ENCODE results near the gene SEC14L2. TPM values are rescaled to one million over a fixed set of nuclear protein-coding genes. Genes with fewer than 3 reads are reported as not detected.

The SEC14L2 gene
- total and polyA plus RNA-seq, 2 of the 8 experiments (the other 6 are each of a cell fraction or from before 2014, with no cell fraction given) = 2.8 to 3.2 TPM

DNA sequence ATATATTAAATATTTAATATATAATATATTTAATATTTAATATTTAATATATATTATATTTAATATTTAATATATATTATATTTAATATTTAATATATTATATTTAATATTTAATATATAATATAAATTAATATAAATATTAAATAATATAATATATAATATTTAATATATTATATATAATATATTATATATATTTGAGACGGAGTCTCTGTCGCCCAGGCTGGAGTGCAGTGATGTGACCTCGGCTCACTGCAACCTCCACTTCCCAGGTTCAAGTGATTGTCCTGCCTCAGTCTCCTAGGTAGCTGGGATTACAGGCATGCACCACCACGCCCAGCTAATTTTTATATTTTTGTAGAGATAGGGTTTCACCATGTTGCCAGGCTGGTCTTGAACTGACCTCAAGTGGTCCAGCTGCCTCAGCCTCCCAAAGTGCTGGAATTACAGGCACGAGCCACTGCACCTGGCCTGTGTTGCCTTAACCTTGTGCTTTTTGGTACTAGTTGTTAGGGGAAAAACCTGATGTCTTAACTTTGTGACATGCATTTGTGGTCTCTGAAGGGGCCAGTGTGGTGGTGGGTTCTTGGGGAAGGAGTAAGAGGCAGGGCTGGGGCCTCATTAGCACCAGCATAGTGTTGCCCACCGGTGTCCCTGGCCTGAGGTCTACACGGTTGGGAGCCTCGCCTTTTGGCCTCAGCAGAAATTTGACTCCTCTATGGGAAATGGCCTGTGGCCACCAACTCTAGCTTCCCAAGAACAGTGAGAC lies 58.4 kb downstream of the SEC14L2 start:
- H3K4me2 ChIP-seq (ENCODE audit: insufficient read depth in 1 of 2, low read depth in 2 of 2, low read length in 2 of 2) = no peak overlapping the region
- CTCF ChIA-PET (ENCODE audit: partially characterized antibody) = interaction anchor here (0.6 to 5.8 kb wide), 6 partner anchors 10 to 758 kb away, joined by 3 to 56 read pairs (median 3); no protein-coding TSS in a partner anchor
- H2AK5ac ChIP-seq (ENCODE audit: low read depth, low read length) = no peak overlapping the region
- H3K18ac ChIP-seq (ENCODE audit: extremely low read depth, low read length) = no peak overlapping the region
- H3K27me3 ChIP-seq (replicated peaks in 1 of 4; ENCODE audit: control insufficient read depth in 3 of 4, extremely low read depth in 1 of 4, insufficient read depth in 3 of 4, low read length in 3 of 4) = no peaks in the 10 kb centered on the region
- no peak overlapping the region for H3K4me3 ChIP-seq (ENCODE audit: extremely low read depth in 1 of 4, insufficient read depth in 2 of 4, low read depth in 3 of 4, low read length in 4 of 4)
- no peaks in the 10 kb centered on the region for H3K79me2 ChIP-seq (ENCODE audit: control insufficient read depth in 1 of 2, insufficient read depth in 2 of 2, low read length in 2 of 2)
- no peak overlapping the region for H3K56ac ChIP-seq (replicated peaks; ENCODE audit: insufficient read length, low read depth, low read length)
- TF ChIP-seq POU5F1 (IDR thresholded peaks at IDR 0.05; ENCODE audit: low read depth, low read length) = no peak
- no peak for TF ChIP-seq MAX (IDR thresholded peaks at IDR 0.05)
- TF ChIP-seq EZH2 (IDR thresholded peaks at IDR 0.05; ENCODE audit: low read depth, low read length, severe bottlenecking) = no peak
- no peak for TF ChIP-seq NRF1 (IDR thresholded peaks at IDR 0.05; ENCODE audit: low read depth, low read length)
- TF ChIP-seq RAD21 (IDR thresholded peaks at IDR 0.05 in 1 of 2, conservative IDR thresholded peaks at IDR 0.05 in 1 of 2; ENCODE audit: low read depth in 2 of 2, low read length in 2 of 2) = no peak
- no peak for DNase-seq (ENCODE audit: low read depth in 1 of 2, low spot score in 2 of 2)
- H4K20me1 ChIP-seq (replicated peaks in 1 of 2; ENCODE audit: control insufficient read depth in 1 of 2, insufficient read depth in 2 of 2, low read length in 2 of 2) = no peaks in the 10 kb centered on the region
- no peak overlapping the region for H2BK20ac ChIP-seq (ENCODE audit: low read length)
- no peak overlapping the region for H2BK12ac ChIP-seq (ENCODE audit: low read depth, low read length)
- no peak overlapping the region for H4K8ac ChIP-seq (ENCODE audit: extremely low read depth, insufficient read depth, low read length)
- no peak overlapping the region for H3K14ac ChIP-seq (ENCODE audit: insufficient read length)
- H3K23me2 ChIP-seq (ENCODE audit: low read depth, low read length) = no peaks in the 10 kb centered on the region
- no peak overlapping the region for H2BK120ac ChIP-seq (replicated peaks; ENCODE audit: low read depth, low read length)
- H3K9ac ChIP-seq (replicated peaks in 1 of 4; ENCODE audit: extremely low read depth in 1 of 4, low read depth in 3 of 4, low read length in 3 of 4) = no peak overlapping the region
- no peak overlapping the region for H3K27ac ChIP-seq (ENCODE audit: low read depth, low read length)
- POLR2A ChIA-PET (ENCODE audit: partially characterized antibody) = no interaction called here
- WGBS, 2 experiments (ENCODE audit: extremely low coverage in 1 of 2, insufficient coverage in 1 of 2, insufficient read length in 1 of 2, insufficient replicate concordance in 2 of 2, low coverage in 1 of 2, low lambda C conversion rate in 2 of 2, missing lambda C conversion rate in 1 of 2) = 94% methylated on average over 8 of the region's 8 CpGs; no CpG with 5 or more reads in 1 of the 2 experiments
- no peak overlapping the region for H2BK5ac ChIP-seq (ENCODE audit: low read depth, low read length)
- H4K5ac ChIP-seq (ENCODE audit: insufficient read length, low read depth, low read length) = no peak overlapping the region
- no peak for FAIRE-seq
- no peaks in the 10 kb centered on the region for H3K36me3 ChIP-seq (ENCODE audit: control insufficient read depth in 2 of 4, insufficient read depth in 4 of 4, low read length in 3 of 4)
- no peak overlapping the region for H2BK15ac ChIP-seq (ENCODE audit: low read length)
- no peaks in the 10 kb centered on the region for H3K79me1 ChIP-seq (ENCODE audit: low read depth, low read length)
- H3K4ac ChIP-seq (replicated peaks; ENCODE audit: insufficient read length, low read depth, low read length) = no peak overlapping the region
- no peak overlapping the region for H4K91ac ChIP-seq (replicated peaks; ENCODE audit: insufficient read length, low read length)
- no peaks in the 10 kb centered on the region for H3K9me3 ChIP-seq (ENCODE audit: insufficient read depth in 2 of 2, low read depth in 1 of 2, low read length in 1 of 2)
- no peak overlapping the region for H2AFZ ChIP-seq (ENCODE audit: low read length)
- H3K23ac ChIP-seq (ENCODE audit: insufficient read length) = no peak overlapping the region
- H3K4me1 ChIP-seq (replicated peaks in 1 of 4; ENCODE audit: control insufficient read depth in 3 of 4, insufficient read depth in 4 of 4, low read length in 3 of 4) = no peaks in the 10 kb centered on the region
